C4-2B (cell line): Measurements from ENCODE around the gene FAM13B.
"Not testable (repeated sequence)": the region's sequence is repeated elsewhere in the genome, so short reads cannot be mapped to it uniquely, and the experiment has no call there.

Experiments used
- H3K27ac ChIP-seq: fragments of 450-650 bp; 2 replicates; pipeline ENCODE4 v1.5.1; 2017
- ZFX ChIP-seq: fragments of 450-650 bp; IDR thresholded peaks from 2 replicates; pipeline ENCODE4 v1.6.1; 2017
- TF ChIP-seq, protein P1 (sequence below): fragments of 450-650 bp; conservative IDR thresholded peaks from 2 replicates; pipeline ENCODE4 v1.5.1; 2017; ENCODE audit warnings: mild to moderate bottlenecking

The FAM13B gene

DNA sequence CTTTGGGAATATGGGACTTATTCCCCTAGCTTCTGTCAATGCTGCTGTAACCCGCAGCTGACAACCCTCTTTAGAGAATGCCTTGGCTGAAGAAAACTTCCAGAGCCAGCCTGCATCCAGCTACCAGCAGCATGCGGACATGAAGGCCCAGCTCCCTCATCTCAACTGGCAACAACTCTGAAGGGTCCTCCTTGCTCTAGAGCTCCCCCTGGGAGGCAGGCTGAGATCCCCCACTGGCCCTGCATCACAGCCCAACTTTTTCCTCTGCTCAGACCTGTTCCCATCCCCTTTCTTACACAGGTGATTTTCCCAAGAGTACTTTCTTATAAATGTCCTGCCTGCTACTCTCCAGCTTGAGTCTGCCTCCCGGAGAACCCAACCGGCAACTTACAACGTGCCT is 32.2 kb upstream of the FAM13B start:
- H3K27ac ChIP-seq: no peak overlapping the region
- TF ChIP-seq, protein P1, sequence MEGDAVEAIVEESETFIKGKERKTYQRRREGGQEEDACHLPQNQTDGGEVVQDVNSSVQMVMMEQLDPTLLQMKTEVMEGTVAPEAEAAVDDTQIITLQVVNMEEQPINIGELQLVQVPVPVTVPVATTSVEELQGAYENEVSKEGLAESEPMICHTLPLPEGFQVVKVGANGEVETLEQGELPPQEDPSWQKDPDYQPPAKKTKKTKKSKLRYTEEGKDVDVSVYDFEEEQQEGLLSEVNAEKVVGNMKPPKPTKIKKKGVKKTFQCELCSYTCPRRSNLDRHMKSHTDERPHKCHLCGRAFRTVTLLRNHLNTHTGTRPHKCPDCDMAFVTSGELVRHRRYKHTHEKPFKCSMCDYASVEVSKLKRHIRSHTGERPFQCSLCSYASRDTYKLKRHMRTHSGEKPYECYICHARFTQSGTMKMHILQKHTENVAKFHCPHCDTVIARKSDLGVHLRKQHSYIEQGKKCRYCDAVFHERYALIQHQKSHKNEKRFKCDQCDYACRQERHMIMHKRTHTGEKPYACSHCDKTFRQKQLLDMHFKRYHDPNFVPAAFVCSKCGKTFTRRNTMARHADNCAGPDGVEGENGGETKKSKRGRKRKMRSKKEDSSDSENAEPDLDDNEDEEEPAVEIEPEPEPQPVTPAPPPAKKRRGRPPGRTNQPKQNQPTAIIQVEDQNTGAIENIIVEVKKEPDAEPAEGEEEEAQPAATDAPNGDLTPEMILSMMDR: peak; percentile 47
- no peak for TF ChIP-seq ZFX

DNA sequence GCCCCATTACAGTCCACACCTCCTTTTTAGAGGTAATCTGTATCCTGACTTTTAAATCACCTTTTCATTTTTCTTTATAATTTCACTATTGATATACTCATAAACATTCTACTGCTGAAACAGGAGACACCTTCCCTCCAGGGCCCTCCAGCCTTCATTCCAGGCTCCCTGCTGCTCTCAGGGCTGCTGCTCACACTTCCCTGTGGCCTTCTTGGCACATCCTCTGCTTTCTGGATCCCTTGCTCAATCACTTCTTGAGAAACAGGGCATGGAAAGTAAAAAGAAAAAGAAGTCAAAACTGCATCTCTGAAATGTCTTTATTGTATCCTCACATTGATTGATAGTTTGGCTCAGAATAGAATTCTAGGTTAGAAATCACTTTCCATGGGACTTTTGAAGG is 31.6 kb upstream of the FAM13B start:
- no peak for TF ChIP-seq ZFX
- TF ChIP-seq, protein P1: no peak

DNA sequence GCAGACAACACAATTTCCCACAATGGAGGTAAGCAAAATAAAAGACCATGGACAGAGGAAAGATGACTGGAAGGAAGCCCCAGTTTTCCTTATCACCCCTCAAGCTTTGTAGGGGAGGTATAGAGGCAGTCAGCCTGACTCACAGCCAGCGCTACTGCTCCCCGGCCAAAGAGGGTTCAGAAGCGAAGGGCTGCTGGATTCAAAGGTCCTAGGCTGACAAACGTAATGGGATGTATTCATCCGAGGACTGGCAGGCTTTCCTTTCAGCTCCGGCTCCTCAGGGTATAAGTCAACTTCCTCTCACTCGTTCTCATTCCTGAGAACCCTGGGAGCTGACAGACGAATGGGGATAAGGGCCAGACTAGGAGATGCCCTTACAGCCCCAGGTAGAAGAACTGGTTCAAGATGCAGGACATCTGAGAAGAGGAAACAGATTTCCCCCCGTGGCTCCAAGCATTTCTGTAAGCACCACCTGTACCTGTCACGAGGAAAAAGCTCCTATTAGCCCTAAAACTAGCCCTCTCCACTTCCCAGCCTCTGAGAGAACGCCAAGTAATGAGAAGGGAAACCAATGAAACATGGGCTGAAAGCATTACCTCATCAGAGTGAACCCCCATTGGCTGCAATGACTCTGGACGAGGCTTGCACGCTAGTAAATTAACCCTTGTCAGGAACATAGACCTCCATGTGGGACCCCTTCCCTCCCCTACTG is 22.1 kb upstream of the FAM13B start:
- no peak overlapping the region for H3K27ac ChIP-seq
- no peak for TF ChIP-seq ZFX
- TF ChIP-seq, protein P1: no peak

More for the DNA sequence above, 31.6 kb upstream of the FAM13B start:
- H3K27ac ChIP-seq: no peak overlapping the region

DNA sequence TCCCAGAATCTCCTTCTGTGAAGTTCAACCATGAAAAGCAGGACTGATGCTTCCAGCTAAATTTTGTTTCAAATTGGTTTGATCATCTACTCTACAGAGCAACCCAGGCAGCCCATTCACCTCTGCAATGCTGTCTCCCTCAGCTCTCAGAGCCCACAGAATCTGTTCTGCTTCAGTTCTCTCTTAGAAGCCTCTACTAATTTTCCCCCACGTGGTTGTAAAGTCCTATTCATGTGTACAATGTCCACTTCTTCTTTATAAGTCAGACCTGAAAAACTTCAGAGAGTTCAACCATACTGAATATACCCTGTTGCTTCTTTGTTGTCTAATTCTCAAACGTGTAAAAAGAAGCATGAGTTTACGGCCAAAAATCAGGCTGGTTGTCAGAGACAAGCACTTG is 21.3 kb upstream of the FAM13B start:
- no peak overlapping the region for H3K27ac ChIP-seq
- no peak for TF ChIP-seq ZFX
- TF ChIP-seq, protein P1: no peak

DNA sequence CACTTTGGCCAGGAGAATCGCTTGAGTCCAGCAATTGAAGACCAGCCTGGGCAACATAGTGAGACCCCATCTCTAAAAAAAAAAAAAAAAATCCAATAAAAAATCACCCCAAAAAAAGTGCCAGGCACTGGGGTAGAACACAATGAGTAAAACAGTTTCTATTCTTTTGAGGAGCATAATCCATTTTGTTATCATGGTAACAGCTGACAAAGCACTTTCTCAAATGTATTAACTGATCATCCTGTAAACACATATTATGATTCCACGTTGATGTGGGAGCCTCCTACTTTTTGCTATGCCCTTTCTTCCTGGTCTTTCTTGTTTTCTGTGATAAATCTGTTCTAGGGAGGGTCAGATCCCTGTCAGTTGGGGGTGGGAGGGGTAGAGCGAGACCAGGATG is 20.7 kb upstream of the FAM13B start:
- TF ChIP-seq, protein P1: no peak
- TF ChIP-seq ZFX: no peak
- no peak overlapping the region for H3K27ac ChIP-seq

DNA sequence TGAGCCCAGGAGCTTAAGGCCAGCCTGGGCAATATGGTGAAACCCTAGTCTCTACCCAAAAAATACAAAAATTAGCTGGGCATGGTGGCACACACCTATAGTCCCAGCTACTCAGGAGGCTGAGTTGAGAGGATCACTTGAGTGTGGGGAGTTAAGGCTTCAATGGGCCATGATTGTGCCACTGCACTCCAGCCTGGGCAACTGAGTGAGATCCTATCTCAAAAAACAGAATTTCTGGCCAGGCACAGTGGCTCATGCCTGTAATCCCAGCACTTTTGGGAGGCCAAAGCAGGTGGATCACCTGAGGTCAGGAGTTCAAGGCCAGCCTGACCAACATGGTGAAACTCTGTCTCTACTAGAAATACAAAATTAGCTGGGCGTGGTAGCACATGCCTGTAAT is 19.8 kb upstream of the FAM13B start:
- H3K27ac ChIP-seq: not testable (repeated sequence)

DNA sequence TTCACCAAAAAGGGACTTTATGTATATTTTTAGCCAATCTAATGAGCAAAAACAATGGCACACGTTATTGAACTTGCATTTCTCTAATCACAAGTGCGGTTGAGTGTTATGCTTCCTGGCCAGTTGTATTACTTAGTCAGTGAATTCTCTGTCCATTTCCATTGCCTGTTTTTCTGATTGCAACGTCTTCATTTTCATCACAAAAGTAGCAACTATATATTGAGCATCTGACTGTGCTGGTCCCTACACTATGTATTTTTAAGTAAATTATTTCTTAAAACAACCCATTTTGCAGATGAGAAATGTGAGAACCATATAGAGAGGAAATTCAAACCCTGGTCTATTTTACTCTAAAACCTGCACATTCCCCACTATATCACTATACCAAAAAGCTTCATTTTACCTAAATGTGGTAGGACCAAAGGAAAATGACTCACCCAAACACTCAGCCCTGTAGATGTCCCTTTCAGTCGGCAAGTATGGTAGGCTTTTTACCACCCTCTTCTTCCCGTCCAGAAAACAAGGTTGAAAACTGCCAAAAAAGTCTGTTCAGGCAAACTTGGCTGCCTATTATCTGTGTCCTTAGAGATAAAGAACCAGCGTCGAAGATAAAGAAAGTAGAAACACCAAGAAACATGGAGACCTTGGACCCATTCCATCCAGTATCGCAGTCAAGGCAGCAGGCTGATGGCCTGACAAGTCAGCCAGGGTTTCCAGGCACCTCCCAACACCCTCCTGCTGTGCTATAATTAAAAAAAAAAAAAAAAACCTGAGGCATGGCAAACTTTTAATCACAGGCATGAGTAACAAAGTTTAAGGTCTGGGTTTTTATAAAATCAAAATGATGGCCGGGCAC is 18.8 kb upstream of the FAM13B start:
- no peak for TF ChIP-seq ZFX
- TF ChIP-seq, protein P1: no peak
- no peak overlapping the region for H3K27ac ChIP-seq

DNA sequence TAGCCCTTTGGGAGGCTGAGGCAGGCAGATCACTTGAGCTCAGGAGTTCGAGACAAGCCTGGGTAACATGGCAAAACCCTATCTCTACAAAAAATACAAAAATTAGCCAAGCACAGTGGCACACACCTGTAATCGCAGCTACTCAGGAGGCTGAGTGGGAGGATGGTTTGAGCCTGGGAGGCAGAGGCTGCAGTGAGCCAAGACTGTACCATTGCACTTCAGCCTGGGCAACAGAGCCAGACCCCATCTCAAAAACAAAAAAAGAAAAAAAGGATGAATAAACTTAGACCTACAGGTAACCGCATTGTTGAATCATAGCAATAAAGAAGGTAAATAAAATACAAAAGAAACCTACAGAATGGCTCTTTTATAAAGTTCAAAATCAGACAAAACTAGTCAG is 12.4 kb upstream of the FAM13B start:
- H3K27ac ChIP-seq: not testable (repeated sequence)
